Osteoblast (primary cell): ENCODE results near the gene FEM1A. TPM values are rescaled to one million over a fixed set of nuclear protein-coding genes. Genes with fewer than 3 reads are reported as not detected.
A peak's percentile ranks its signal among the peaks of the same experiment; 100 is the strongest.
"Not testable (repeated sequence)": the region's sequence is repeated elsewhere in the genome, so short reads cannot be mapped to it uniquely, and the experiment has no call there.

ENCODE experiments used
- DNase-seq: peaks from one replicate; pipeline ENCODE4 v3.0.0; 2011; ENCODE audit warnings: low spot score, mixed read lengths; ENCODE audit not compliant: insufficient read length; ENCODE audit errors: missing footprints
- H2AFZ ChIP-seq: 2 replicates; pipeline ENCODE4 v1.6.0; 2011; ENCODE audit warnings: mild to moderate bottlenecking, low read length
- H3K27ac ChIP-seq: 2 replicates; pipeline ENCODE4 v1.5.1; 2011; ENCODE audit warnings: mild to moderate bottlenecking, low read depth, low read length, moderate library complexity
- H3K27me3 ChIP-seq: 2 replicates; pipeline ENCODE4 v1.6.0; 2012; ENCODE audit warnings: mild to moderate bottlenecking, control low read depth, inconsistent platforms, low read length, moderate library complexity; ENCODE audit not compliant: insufficient read depth
- H3K36me3 ChIP-seq: 2 replicates; pipeline ENCODE4 v1.5.1; 2011; ENCODE audit warnings: mild to moderate bottlenecking, low read length, control low read depth, moderate library complexity; ENCODE audit not compliant: insufficient read depth
- H3K4me1 ChIP-seq: 2 replicates; pipeline ENCODE4 v1.5.1; 2011; ENCODE audit warnings: mild to moderate bottlenecking, low read length, control low read depth, moderate library complexity; ENCODE audit not compliant: insufficient read depth
- H3K4me2 ChIP-seq: 2 replicates; pipeline ENCODE4 v1.6.0; 2011; ENCODE audit warnings: mild to moderate bottlenecking, low read length; ENCODE audit not compliant: insufficient read depth
- H3K4me3 ChIP-seq: fragments of 200-600 bp; sonication (generic); 3 replicates; pipeline ENCODE4 v1.5.1; 2012; ENCODE audit warnings: mild to moderate bottlenecking, low read length, inconsistent platforms; ENCODE audit not compliant: insufficient read depth
- H3K79me2 ChIP-seq: 2 replicates; pipeline ENCODE4 v1.6.0; 2012; ENCODE audit warnings: mild to moderate bottlenecking, low read length, control low read depth, inconsistent platforms; ENCODE audit not compliant: insufficient read depth
- H3K9me3 ChIP-seq: 2 replicates; pipeline ENCODE4 v1.5.1; 2011; ENCODE audit warnings: low read depth, low read length, control low read depth
- H4K20me1 ChIP-seq: 2 replicates; pipeline ENCODE4 v1.6.0; 2012; ENCODE audit warnings: mild to moderate bottlenecking, low read length, control low read depth; ENCODE audit not compliant: insufficient read depth
- CTCF ChIP-seq: IDR thresholded peaks from 2 replicates; pipeline ENCODE4 v1.5.1; 2011; ENCODE audit warnings: mild to moderate bottlenecking, low read depth, low read length, moderate library complexity; ENCODE audit errors: extremely low read depth
- total RNA-seq: library from RNA; depleted of rRNA; stranded (reverse); fragments of >200 nt; gene quantifications from 2 replicates; pipeline ENCODE4 v1.2.3, GENCODE V29; 2012

The FEM1A gene
- total RNA-seq, 1 donor: 12.7 TPM

GRCh38 chr19:4832776-4833175 is 41.2 kb downstream of the FEM1A start:
- H3K4me3 ChIP-seq: no peak overlapping the region

GRCh38 chr19:4839192-4839591 is 47.7 kb downstream of the FEM1A start:
- no peak overlapping the region for H3K4me2 ChIP-seq
- H4K20me1 ChIP-seq: peaks cover 2% of the 10 kb centered on the region
- no peak overlapping the region for H3K27ac ChIP-seq
- H2AFZ ChIP-seq: no peak overlapping the region
- H3K9me3 ChIP-seq: no peaks in the 10 kb centered on the region
- peaks cover 9% of the 10 kb centered on the region for H3K4me1 ChIP-seq
- peaks cover 56% of the 10 kb centered on the region for H3K36me3 ChIP-seq
- peak; percentile 32 for DNase-seq
- TF ChIP-seq CTCF: no peak
- peaks cover 2% of the 10 kb centered on the region for H3K79me2 ChIP-seq
- no peaks in the 10 kb centered on the region for H3K27me3 ChIP-seq
- no peak overlapping the region for H3K4me3 ChIP-seq

More at GRCh38 chr19:4832776-4833175, 41.2 kb downstream of the FEM1A start:
- H3K79me2 ChIP-seq: peaks cover 32% of the 10 kb centered on the region
- H3K4me1 ChIP-seq: peaks cover 10% of the 10 kb centered on the region
- no peaks in the 10 kb centered on the region for H3K27me3 ChIP-seq
- no peak for TF ChIP-seq CTCF
- H4K20me1 ChIP-seq: peaks cover 5% of the 10 kb centered on the region
- no peak overlapping the region for H2AFZ ChIP-seq
- no peaks in the 10 kb centered on the region for H3K9me3 ChIP-seq
- H3K36me3 ChIP-seq: peaks cover 8% of the 10 kb centered on the region
- no peak overlapping the region for H3K4me2 ChIP-seq
- no peak overlapping the region for H3K27ac ChIP-seq
- DNase-seq: no peak

- Histone ChIP-seq H3K36me3 (peaks cover 77% of the 10 kb centered on the region), H2AFZ (no peak overlapping the region), H3K27me3 (no peaks in the 10 kb centered on the region), H3K4me3 (no peak overlapping the region), H3K4me2 (no peak overlapping the region), H3K27ac (no peak overlapping the region), H4K20me1 (peaks cover 3% of the 10 kb centered on the region), H3K4me1 (peaks cover 9% of the 10 kb centered on the region), H3K9me3 (no peaks in the 10 kb centered on the region), H3K79me2 (peaks cover 10% of the 10 kb centered on the region)
- DNase-seq: no peak
- no peak for TF ChIP-seq CTCF
Observed at GRCh38 chr19:4843647-4843965, 52.1 kb downstream of the FEM1A start.

- Histone ChIP-seq H3K27ac (no peak overlapping the region), H3K36me3 (peaks cover 75% of the 10 kb centered on the region), H2AFZ (no peak overlapping the region), H3K4me1 (peaks cover 9% of the 10 kb centered on the region), H3K9me3 (no peaks in the 10 kb centered on the region), H3K4me3 (no peak overlapping the region), H3K27me3 (no peaks in the 10 kb centered on the region), H3K79me2 (peaks cover 10% of the 10 kb centered on the region), H3K4me2 (no peak overlapping the region), H4K20me1 (peaks cover 3% of the 10 kb centered on the region)
- DNase-seq: peak; percentile 48
- no peak for TF ChIP-seq CTCF
Observed at GRCh38 chr19:4844348-4845179, 53.0 kb downstream of the FEM1A start.

GRCh38 chr19:4845975-4846374 is 54.4 kb downstream of the FEM1A start:
- H3K4me1 ChIP-seq, H3K27me3 ChIP-seq, DNase-seq, H3K27ac ChIP-seq, H4K20me1 ChIP-seq, H3K4me2 ChIP-seq, H2AFZ ChIP-seq, H3K4me3 ChIP-seq, H3K9me3 ChIP-seq: not testable (repeated sequence)
- Histone ChIP-seq H3K79me2 (peaks cover 10% of the 10 kb centered on the region), H3K36me3 (peaks cover 75% of the 10 kb centered on the region)
